MCF 10A (cell line): ENCODE measurements around the gene PPP3R1. TPM values are rescaled to one million over a fixed set of nuclear protein-coding genes. Genes with fewer than 3 reads are reported as not detected.
A peak's percentile ranks its signal among the peaks of the same experiment; 100 is the strongest.

ENCODE experiments used
- BruUV-seq: library from RNA; stranded (reverse); fragments of 400-500 nt; replicated peaks from 2 replicates; lab custom pipeline; 2021; lab: Mats Ljungman, UMichigan
- CTCF ChIA-PET: fragments of 300-600 bp; sonication (Branson Sonifier 250); formaldehyde crosslinking; extraction: SDS; loops from one replicate; lab custom pipeline; 2021; ENCODE audit warnings: antibody characterized with exemption, inconsistent platforms; lab: Yijun Ruan, JAX
- POLR2A ChIA-PET: fragments of 300-600, 350-650 bp; sonication (Branson Sonifier 250); formaldehyde crosslinking; extraction: SDS; loops from one replicate; lab custom pipeline; 2020; ENCODE audit warnings: antibody characterized with exemption, inconsistent platforms; lab: Yijun Ruan, JAX
- DNase-seq: peaks from one replicate; pipeline ENCODE4 v3.0.0-alpha.2; 2018; ENCODE audit not compliant: unreplicated experiment
- H3K27ac Mint-ChIP-seq: one replicate; pipeline ENCODE4 v1.8.0; 2022; ENCODE audit warnings: mild to moderate bottlenecking, low read depth, mixed read lengths; ENCODE audit not compliant: unreplicated experiment
- H3K27me3 Mint-ChIP-seq: one replicate; pipeline ENCODE4 v1.8.0; 2022; ENCODE audit warnings: mixed read lengths; ENCODE audit not compliant: insufficient read depth, unreplicated experiment
- H3K36me3 Mint-ChIP-seq: one replicate; pipeline ENCODE4 v1.8.0; 2022; ENCODE audit warnings: mild to moderate bottlenecking, moderate library complexity, mixed read lengths; ENCODE audit not compliant: insufficient read depth, unreplicated experiment
- H3K4me1 Mint-ChIP-seq: one replicate; pipeline ENCODE4 v1.8.0; 2022; ENCODE audit warnings: mixed read lengths; ENCODE audit not compliant: insufficient read depth, unreplicated experiment
- H3K4me3 Mint-ChIP-seq: one replicate; pipeline ENCODE4 v1.8.0; 2022; ENCODE audit warnings: mild to moderate bottlenecking, moderate library complexity, mixed read lengths; ENCODE audit not compliant: unreplicated experiment
- H3K9me3 Mint-ChIP-seq: one replicate; pipeline ENCODE4 v1.8.0; 2022; ENCODE audit warnings: mixed read lengths; ENCODE audit not compliant: unreplicated experiment
- intact Hi-C: fragments of 100-400 bp; cut with micrococcal nuclease; formaldehyde crosslinking; loops from 2 replicates; pipeline ENCODE4 v1.14.1; 2022
- total RNA-seq: library from RNA; stranded (reverse); gene quantifications from 2 replicates; pipeline ENCODE4 v1.2.3, GENCODE V29; 2022
- TF ChIP-seq, protein P1 (sequence below): fragments of 200-600 bp; IDR thresholded peaks from one replicate; pipeline ENCODE4 v1.8.0; 2022; ENCODE audit warnings: antibody characterized with exemption, mild to moderate bottlenecking; ENCODE audit not compliant: unreplicated experiment

PPP3R1 gene
- total RNA-seq, 1 experiment from 2014 or later: 54.6 TPM

DNA sequence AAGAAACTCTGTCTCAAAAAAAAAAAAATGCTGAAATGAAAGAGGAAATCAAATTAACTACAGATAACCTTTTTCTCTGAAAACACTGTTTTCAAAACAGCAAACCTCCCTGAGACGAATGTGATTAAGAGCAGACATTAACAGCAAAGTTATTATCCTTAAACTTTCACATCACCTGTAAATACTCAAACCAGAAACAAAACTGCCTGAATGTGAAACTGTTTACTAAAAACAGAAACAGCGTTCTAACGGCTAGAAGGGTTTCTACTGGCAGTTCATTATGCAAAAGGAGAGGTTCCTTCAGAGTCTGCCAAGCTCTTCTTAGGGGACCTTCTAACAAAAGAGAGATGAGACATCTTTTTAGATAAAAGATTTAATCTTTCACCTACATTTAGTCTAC, 48.7 kb downstream of the PPP3R1 start:
- TF ChIP-seq, protein P1, sequence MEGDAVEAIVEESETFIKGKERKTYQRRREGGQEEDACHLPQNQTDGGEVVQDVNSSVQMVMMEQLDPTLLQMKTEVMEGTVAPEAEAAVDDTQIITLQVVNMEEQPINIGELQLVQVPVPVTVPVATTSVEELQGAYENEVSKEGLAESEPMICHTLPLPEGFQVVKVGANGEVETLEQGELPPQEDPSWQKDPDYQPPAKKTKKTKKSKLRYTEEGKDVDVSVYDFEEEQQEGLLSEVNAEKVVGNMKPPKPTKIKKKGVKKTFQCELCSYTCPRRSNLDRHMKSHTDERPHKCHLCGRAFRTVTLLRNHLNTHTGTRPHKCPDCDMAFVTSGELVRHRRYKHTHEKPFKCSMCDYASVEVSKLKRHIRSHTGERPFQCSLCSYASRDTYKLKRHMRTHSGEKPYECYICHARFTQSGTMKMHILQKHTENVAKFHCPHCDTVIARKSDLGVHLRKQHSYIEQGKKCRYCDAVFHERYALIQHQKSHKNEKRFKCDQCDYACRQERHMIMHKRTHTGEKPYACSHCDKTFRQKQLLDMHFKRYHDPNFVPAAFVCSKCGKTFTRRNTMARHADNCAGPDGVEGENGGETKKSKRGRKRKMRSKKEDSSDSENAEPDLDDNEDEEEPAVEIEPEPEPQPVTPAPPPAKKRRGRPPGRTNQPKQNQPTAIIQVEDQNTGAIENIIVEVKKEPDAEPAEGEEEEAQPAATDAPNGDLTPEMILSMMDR: no peak
- intact Hi-C loops: no loop called here
- POLR2A ChIA-PET: interaction anchor here (0.6 to 1.7 kb wide), 3 partner anchors 23 to 82 kb away, joined by 3 to 5 read pairs (median 3); no protein-coding TSS in a partner anchor

DNA sequence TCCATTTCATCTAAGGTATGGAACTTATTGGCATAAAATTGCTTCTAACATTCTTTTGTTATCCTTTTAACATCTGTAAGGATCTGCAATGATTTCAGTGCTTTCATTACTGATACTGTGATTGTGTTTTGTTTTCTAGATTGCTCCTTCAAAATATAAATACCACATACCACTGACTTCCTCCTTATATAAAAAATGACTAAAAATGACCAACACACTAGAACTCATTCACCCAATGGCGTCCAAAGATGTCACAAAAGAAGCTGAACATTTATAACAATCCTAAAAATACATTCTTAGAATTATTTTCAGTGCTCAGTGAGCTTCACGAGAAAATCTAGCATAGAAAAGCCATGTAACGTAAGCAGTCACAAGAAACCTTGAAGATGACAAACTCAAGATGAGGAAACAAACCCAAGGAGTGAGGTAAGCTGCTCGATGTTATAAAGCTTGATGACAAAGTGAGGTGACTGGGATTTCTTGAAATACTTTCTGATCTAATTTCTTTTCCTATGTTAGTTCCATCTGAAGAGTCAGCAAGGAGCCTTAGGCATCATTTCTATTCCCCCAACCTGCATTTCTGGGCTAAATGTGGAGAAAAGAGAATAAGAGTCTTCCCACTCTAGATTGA, 52.1 kb downstream of the PPP3R1 start:
- no peaks in the 10 kb centered on the region for H3K9me3 Mint-ChIP-seq
- no TSS peak for BruUV-seq
- TF ChIP-seq, protein P1: no peak
- DNase-seq: no peak
- peaks cover 5% of the 10 kb centered on the region for H3K4me1 Mint-ChIP-seq
- POLR2A ChIA-PET: interaction anchor here (0.6 to 1.2 kb wide), 2 partner anchors 53 to 138 kb away, joined by 3 to 4 read pairs; partner anchors contain the start of gene C1D
- intact Hi-C loops: no loop called here
- no peaks in the 10 kb centered on the region for H3K27me3 Mint-ChIP-seq
- peaks cover 24% of the 10 kb centered on the region for H3K36me3 Mint-ChIP-seq
- H3K27ac Mint-ChIP-seq: no peak overlapping the region
- CTCF ChIA-PET: interaction anchor here (1.2 kb wide), 1 partner anchor 23 kb away, joined by 3 read pairs; no protein-coding TSS in a partner anchor
- H3K4me3 Mint-ChIP-seq: no peak overlapping the region

More for the DNA sequence above, 48.7 kb downstream of the PPP3R1 start:
- H3K27ac Mint-ChIP-seq: no peak overlapping the region
- H3K27me3 Mint-ChIP-seq: no peaks in the 10 kb centered on the region
- no peak for DNase-seq
- H3K36me3 Mint-ChIP-seq: peaks cover 28% of the 10 kb centered on the region
- H3K9me3 Mint-ChIP-seq: no peaks in the 10 kb centered on the region
- BruUV-seq: no TSS peak
- peaks cover 20% of the 10 kb centered on the region for H3K4me1 Mint-ChIP-seq
- H3K4me3 Mint-ChIP-seq: no peak overlapping the region
- CTCF ChIA-PET: no interaction called here

DNA sequence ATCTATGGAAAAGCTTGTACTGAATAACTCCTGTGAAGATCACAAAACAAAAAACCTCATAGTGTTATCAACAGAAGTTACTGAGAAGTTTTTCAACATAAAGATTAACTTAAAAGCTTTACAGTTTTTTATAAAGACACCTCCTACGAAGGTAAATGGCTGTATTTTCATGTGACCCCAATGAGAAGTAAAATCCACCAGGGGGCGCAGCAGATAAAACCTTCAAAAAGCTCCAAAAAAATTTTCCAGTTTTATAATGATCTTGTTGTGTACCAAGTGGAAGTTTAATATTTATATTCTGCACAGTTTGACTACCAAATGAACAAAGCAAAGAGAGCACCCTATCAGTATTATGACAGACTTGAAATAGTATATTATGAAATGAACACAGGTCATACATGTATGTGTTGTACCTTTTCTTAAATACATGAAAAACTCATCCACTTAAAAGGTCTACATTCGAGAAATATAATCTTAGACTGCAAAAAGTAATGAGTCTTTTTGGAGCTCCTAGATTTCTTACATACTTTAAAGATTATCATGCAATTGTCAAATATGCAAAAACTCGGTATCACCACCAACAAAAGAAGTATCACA, 56.1 kb downstream of the PPP3R1 start:
- peak overlapping the region; percentile 86 for H3K27ac Mint-ChIP-seq
- no peaks in the 10 kb centered on the region for H3K27me3 Mint-ChIP-seq
- ChIA-PET POLR2A (interaction anchor here (0.9 to 2.3 kb wide), 5 partner anchors 10 to 57 kb away, joined by 3 to 9 read pairs (median 4); no protein-coding TSS in a partner anchor), CTCF (interaction anchor here (1.0 kb wide), 1 partner anchor 87 kb away, joined by 3 read pairs; no protein-coding TSS in a partner anchor)
- H3K4me3 Mint-ChIP-seq: no peak overlapping the region
- H3K9me3 Mint-ChIP-seq: no peaks in the 10 kb centered on the region
- DNase-seq: no peak
- H3K4me1 Mint-ChIP-seq: peaks cover 35% of the 10 kb centered on the region
- TF ChIP-seq, protein P1: no peak
- BruUV-seq: no TSS peak
- H3K36me3 Mint-ChIP-seq: peaks cover 7% of the 10 kb centered on the region
- intact Hi-C loops: no loop called here

DNA sequence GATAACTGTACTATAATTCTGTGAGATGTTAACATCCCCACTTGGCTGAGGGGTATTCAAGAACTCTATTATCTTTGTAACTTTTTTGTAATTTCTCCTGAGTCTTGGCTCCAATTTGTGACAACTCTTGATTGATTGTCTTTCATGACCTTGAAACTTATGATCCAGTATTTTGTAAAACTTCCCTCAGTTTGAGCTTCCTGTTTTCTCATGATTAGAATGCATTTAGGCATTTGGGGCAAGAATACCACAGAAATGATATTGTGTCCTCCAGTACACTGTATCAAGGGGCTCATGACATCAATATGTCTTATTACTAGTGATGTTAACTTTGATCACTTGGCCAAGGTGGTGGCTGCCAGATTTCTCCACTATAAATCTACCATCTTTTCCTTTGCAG, 57.2 kb downstream of the PPP3R1 start:
- Mint-ChIP-seq H3K36me3 (peaks cover 4% of the 10 kb centered on the region), H3K4me1 (peaks cover 43% of the 10 kb centered on the region), H3K4me3 (no peak overlapping the region), H3K27me3 (no peaks in the 10 kb centered on the region), H3K27ac (peak overlapping the region; percentile 86), H3K9me3 (no peaks in the 10 kb centered on the region)
- TF ChIP-seq, protein P1: no peak
- intact Hi-C loops: no loop called here
- no peak for DNase-seq
- no TSS peak for BruUV-seq
- ChIA-PET POLR2A (interaction anchor here (0.6 to 4.9 kb wide), 8 partner anchors 17 to 1636 kb away, joined by 3 to 54 read pairs (median 4); partner anchors contain the start of genes PNO1 and PPP3R1), CTCF (interaction anchor here (1.5 kb wide), 1 partner anchor 9 kb away, joined by 3 read pairs; no protein-coding TSS in a partner anchor)
